Measurements from ENCODE around the gene TCEAL1.
"Not testable (repeated sequence)": the region's sequence is repeated elsewhere in the genome, so short reads cannot be mapped to it uniquely, and the experiment has no call there.

TCEAL1 gene

GRCh38 chrX:103658681-103659433 lies 30.1 kb downstream of the TCEAL1 start:
- H3K36me3 ChIP-seq (ENCODE audit: low read depth) = no peaks in the 10 kb centered on the region
- no peaks in the 10 kb centered on the region for H3K27me3 ChIP-seq (ENCODE audit: insufficient read depth, poor library complexity, severe bottlenecking)
- H3K4me3 ChIP-seq (ENCODE audit: severe bottlenecking) = no peak overlapping the region
- no peak overlapping the region for H3K27ac ChIP-seq (ENCODE audit: poor library complexity, severe bottlenecking)
- DNase-seq (ENCODE audit: low spot score) (no peak), ATAC-seq (ENCODE audit: low read depth) (no peak)
- no peak for TF ChIP-seq CTCF (IDR thresholded peaks at IDR 0.05; ENCODE audit: poor library complexity, severe bottlenecking)
- peaks cover 17% of the 10 kb centered on the region for H3K4me1 ChIP-seq (ENCODE audit: insufficient read depth, poor library complexity, severe bottlenecking)
- no peaks in the 10 kb centered on the region for H3K9me3 ChIP-seq (ENCODE audit: severe bottlenecking)

- ATAC-seq (ENCODE audit: low read depth); H3K27me3 ChIP-seq (ENCODE audit: insufficient read depth, poor library complexity, severe bottlenecking); H3K27ac ChIP-seq (ENCODE audit: poor library complexity, severe bottlenecking); H3K9me3 ChIP-seq (ENCODE audit: severe bottlenecking); H3K36me3 ChIP-seq (ENCODE audit: low read depth); H3K4me3 ChIP-seq (ENCODE audit: severe bottlenecking); DNase-seq (ENCODE audit: low spot score): not testable (repeated sequence)
- H3K4me1 ChIP-seq (ENCODE audit: insufficient read depth, poor library complexity, severe bottlenecking) = peaks cover 17% of the 10 kb centered on the region
These were observed 30.7 kb downstream of the TCEAL1 start for GRCh38 chrX:103659460-103659859.

GRCh38 chrX:103663981-103664762 lies 35.4 kb downstream of the TCEAL1 start:
- no peak overlapping the region for H3K27ac ChIP-seq (ENCODE audit: poor library complexity, severe bottlenecking)
- no peaks in the 10 kb centered on the region for H3K4me1 ChIP-seq (ENCODE audit: insufficient read depth, poor library complexity, severe bottlenecking)
- H3K4me3 ChIP-seq (ENCODE audit: severe bottlenecking) = no peak overlapping the region
- ATAC-seq (ENCODE audit: low read depth) (no peak), DNase-seq (ENCODE audit: low spot score) (no peak)
- no peaks in the 10 kb centered on the region for H3K36me3 ChIP-seq (ENCODE audit: low read depth)
- no peaks in the 10 kb centered on the region for H3K27me3 ChIP-seq (ENCODE audit: insufficient read depth, poor library complexity, severe bottlenecking)
- no peaks in the 10 kb centered on the region for H3K9me3 ChIP-seq (ENCODE audit: severe bottlenecking)
- no peak for TF ChIP-seq CTCF (IDR thresholded peaks at IDR 0.05; ENCODE audit: poor library complexity, severe bottlenecking)

GRCh38 chrX:103666202-103667107 lies 37.7 kb downstream of the TCEAL1 start:
- DNase-seq (ENCODE audit: low spot score) (no peak), ATAC-seq (ENCODE audit: low read depth) (no peak)
- H3K36me3 ChIP-seq (ENCODE audit: low read depth) = no peaks in the 10 kb centered on the region
- no peak overlapping the region for H3K4me3 ChIP-seq (ENCODE audit: severe bottlenecking)
- no peaks in the 10 kb centered on the region for H3K9me3 ChIP-seq (ENCODE audit: severe bottlenecking)
- no peak overlapping the region for H3K27ac ChIP-seq (ENCODE audit: poor library complexity, severe bottlenecking)
- no peak for TF ChIP-seq CTCF (IDR thresholded peaks at IDR 0.05; ENCODE audit: poor library complexity, severe bottlenecking)
- no peaks in the 10 kb centered on the region for H3K27me3 ChIP-seq (ENCODE audit: insufficient read depth, poor library complexity, severe bottlenecking)
- H3K4me1 ChIP-seq (ENCODE audit: insufficient read depth, poor library complexity, severe bottlenecking) = no peaks in the 10 kb centered on the region

- no peaks in the 10 kb centered on the region for H3K9me3 ChIP-seq (ENCODE audit: severe bottlenecking)
- no peak overlapping the region for H3K4me3 ChIP-seq (ENCODE audit: severe bottlenecking)
- no peaks in the 10 kb centered on the region for H3K36me3 ChIP-seq (ENCODE audit: low read depth)
- no peaks in the 10 kb centered on the region for H3K4me1 ChIP-seq (ENCODE audit: insufficient read depth, poor library complexity, severe bottlenecking)
- H3K27ac ChIP-seq (ENCODE audit: poor library complexity, severe bottlenecking) = no peak overlapping the region
- ATAC-seq (ENCODE audit: low read depth) (no peak), DNase-seq (ENCODE audit: low spot score) (no peak)
- no peaks in the 10 kb centered on the region for H3K27me3 ChIP-seq (ENCODE audit: insufficient read depth, poor library complexity, severe bottlenecking)
- TF ChIP-seq CTCF (IDR thresholded peaks at IDR 0.05; ENCODE audit: poor library complexity, severe bottlenecking) = no peak
These were observed 41.0 kb downstream of the TCEAL1 start for GRCh38 chrX:103669745-103670144.

Data from RWPE2 (cell line).